Neural cell (in vitro differentiated cells): Measurements from ENCODE around the gene NTPCR. TPM values are rescaled to one million over a fixed set of nuclear protein-coding genes. Genes with fewer than 3 reads are reported as not detected.

Experiments used
- H2AFZ ChIP-seq: fragments of 200-600, 300-800 bp; sonication (generic), shearing (Covaris generic); 2 replicates; pipeline ENCODE4 v1.6.0; 2014; ENCODE audit warnings: low read depth, mild to moderate bottlenecking, antibody characterized with exemption, low read length, moderate library complexity
- H3F3A ChIP-seq: fragments of 200-600 bp; shearing (Covaris generic); 2 replicates; pipeline ENCODE4 v1.6.1; 2016; ENCODE audit warnings: mild to moderate bottlenecking, moderate library complexity, mixed read lengths, antibody characterized with exemption, low read length; ENCODE audit not compliant: insufficient read depth, poor library complexity, severe bottlenecking
- H3K27ac ChIP-seq: fragments of 200-600, 300-800 bp; sonication (generic), shearing (Covaris generic); 2 replicates; pipeline ENCODE4 v1.5.1; 2014; ENCODE audit warnings: mild to moderate bottlenecking, low read length, moderate library complexity
- H3K27me3 ChIP-seq: fragments of 300-800, 200-600 bp; sonication (generic), shearing (Covaris generic); 2 replicates; pipeline ENCODE4 v1.6.0; 2014; ENCODE audit warnings: mild to moderate bottlenecking, low read depth, low read length, moderate library complexity; ENCODE audit not compliant: insufficient read depth
- H3K36me3 ChIP-seq: fragments of 300-800, 200-600 bp; sonication (generic), shearing (Covaris generic); 2 replicates; pipeline ENCODE4 v1.5.1; 2014; ENCODE audit warnings: mild to moderate bottlenecking, antibody characterized with exemption, low read length, moderate library complexity; ENCODE audit not compliant: insufficient read depth
- H3K4me2 ChIP-seq: fragments of 300-800, 200-600 bp; sonication (generic), shearing (Covaris generic); 2 replicates; pipeline ENCODE4 v1.6.0; 2014; ENCODE audit warnings: mild to moderate bottlenecking, low read length
- H3K4me3 ChIP-seq: fragments of 300-800, 200-600 bp; sonication (generic), shearing (Covaris generic); 2 replicates; pipeline ENCODE4 v1.5.1; 2014; ENCODE audit warnings: mild to moderate bottlenecking, low read length, moderate library complexity
- H3K79me2 ChIP-seq: fragments of 200-600 bp; shearing (Covaris generic); replicated peaks from 2 replicates; pipeline ENCODE4 v1.6.0; 2014; ENCODE audit warnings: mild to moderate bottlenecking, low read length, moderate library complexity; ENCODE audit not compliant: insufficient read depth
- H3K9ac ChIP-seq: fragments of 300-800, 200-600 bp; sonication (generic), shearing (Covaris generic); 2 replicates; pipeline ENCODE4 v1.6.1; 2016; ENCODE audit warnings: mild to moderate bottlenecking, low read length, mixed read lengths
- H3K9me2 ChIP-seq: fragments of 200-600 bp; shearing (Covaris generic); 2 replicates; pipeline ENCODE4 v1.6.1; 2016; ENCODE audit warnings: mild to moderate bottlenecking, low read length, mixed read lengths; ENCODE audit not compliant: insufficient read depth
- H3K9me3 ChIP-seq: fragments of 200-600, 300-800 bp; sonication (generic), shearing (Covaris generic); 2 replicates; pipeline ENCODE4 v1.6.1; 2016; ENCODE audit warnings: mild to moderate bottlenecking, mixed run types, low read length, moderate library complexity, mixed read lengths
- H4K20me1 ChIP-seq: fragments of 200-600 bp; shearing (Covaris generic); 2 replicates; pipeline ENCODE4 v1.6.1; 2016; ENCODE audit warnings: mild to moderate bottlenecking, mixed run types; ENCODE audit not compliant: insufficient read depth
- CTCF ChIP-seq: fragments of 450-650 bp; IDR thresholded peaks from 2 replicates; pipeline ENCODE4 v1.5.1; 2014; ENCODE audit warnings: antibody characterized with exemption, mild to moderate bottlenecking, moderate library complexity; ENCODE audit not compliant: poor library complexity, severe bottlenecking
- EP300 ChIP-seq: fragments of 450-650 bp; conservative IDR thresholded peaks from 2 replicates; pipeline ENCODE4 v1.6.1; 2014; ENCODE audit warnings: antibody characterized with exemption, mild to moderate bottlenecking, moderate library complexity; ENCODE audit not compliant: poor library complexity, severe bottlenecking
- EZH2 ChIP-seq: fragments of 200-600, 300-800 bp; shearing (Covaris generic), sonication (generic); IDR thresholded peaks from 2 replicates; pipeline ENCODE4 v1.6.1; 2014; ENCODE audit warnings: antibody characterized with exemption, low read length, borderline replicate concordance, mild to moderate bottlenecking; ENCODE audit not compliant: insufficient read depth, poor library complexity, severe bottlenecking
- MXI1 ChIP-seq: fragments of 450-650 bp; conservative IDR thresholded peaks from 2 replicates; pipeline ENCODE4 v1.6.1; 2014; ENCODE audit warnings: antibody characterized with exemption, mild to moderate bottlenecking; ENCODE audit not compliant: poor library complexity, severe bottlenecking
- POLR2AphosphoS5 ChIP-seq: IDR thresholded peaks from 2 replicates; pipeline ENCODE4 v1.6.1; 2012
- RAD21 ChIP-seq: fragments of 450-650 bp; conservative IDR thresholded peaks from 2 replicates; pipeline ENCODE4 v1.6.1; 2014; ENCODE audit warnings: antibody characterized with exemption, mild to moderate bottlenecking, moderate library complexity
- REST ChIP-seq: IDR thresholded peaks from 2 replicates; pipeline ENCODE4 v1.6.1; 2012; ENCODE audit warnings: borderline replicate concordance
- SMC3 ChIP-seq: fragments of 450-650 bp; conservative IDR thresholded peaks from 2 replicates; pipeline ENCODE4 v1.6.1; 2014; ENCODE audit warnings: antibody characterized with exemption, mild to moderate bottlenecking, moderate library complexity; ENCODE audit not compliant: poor library complexity
- TAF1 ChIP-seq: IDR thresholded peaks from 2 replicates; pipeline ENCODE4 v1.6.1; 2012; ENCODE audit warnings: low read depth
- polyA plus RNA-seq: library from polyadenylated mRNA; depleted of rRNA; stranded (reverse); fragments of >200 nt; gene quantifications from 2 replicates; pipeline ENCODE4 v1.2.3, GENCODE V29; 2014

The NTPCR gene
- polyA plus RNA-seq, 1 donor from 2014 or later = 36.7 TPM

- no peaks in the 10 kb centered on the region for H3K27me3 ChIP-seq
- H2AFZ ChIP-seq = no peak overlapping the region
- no peak overlapping the region for H3K9ac ChIP-seq
- H3K9me3 ChIP-seq = peaks cover 5% of the 10 kb centered on the region
- no peaks in the 10 kb centered on the region for H3K9me2 ChIP-seq
- no peaks in the 10 kb centered on the region for H3F3A ChIP-seq
- no peak overlapping the region for H3K4me2 ChIP-seq
- H3K36me3 ChIP-seq = peaks cover 23% of the 10 kb centered on the region
- no peaks in the 10 kb centered on the region for H3K79me2 ChIP-seq
- no peak overlapping the region for H3K4me3 ChIP-seq
- no peaks in the 10 kb centered on the region for H4K20me1 ChIP-seq
- no peak for TF ChIP-seq POLR2AphosphoS5
- TF ChIP-seq EZH2 = no peak
- TF ChIP-seq TAF1 = no peak
- no peak for TF ChIP-seq MXI1
- no peak for TF ChIP-seq REST
- no peak for TF ChIP-seq SMC3
- no peak for TF ChIP-seq EP300
- H3K27ac ChIP-seq = no peak overlapping the region
Observed at GRCh38 chr1:232996143-232996542, 45.7 kb downstream of the NTPCR start.

- TF ChIP-seq EP300 = no peak
- no peak for TF ChIP-seq RAD21
- no peak for TF ChIP-seq SMC3
- no peak for TF ChIP-seq CTCF
- no peak for TF ChIP-seq REST
- no peak for TF ChIP-seq TAF1
Observed at GRCh38 chr1:232998138-232998537, 47.7 kb downstream of the NTPCR start.

More at GRCh38 chr1:232998138-232998537, 47.7 kb downstream of the NTPCR start:
- Histone ChIP-seq H3K27me3 (no peaks in the 10 kb centered on the region), H4K20me1 (no peaks in the 10 kb centered on the region), H3K9me2 (no peaks in the 10 kb centered on the region), H3K4me2 (no peak overlapping the region), H3K9me3 (peaks cover 5% of the 10 kb centered on the region), H3K27ac (no peak overlapping the region), H3K36me3 (peaks cover 23% of the 10 kb centered on the region), H3K79me2 (no peaks in the 10 kb centered on the region), H3K4me3 (no peak overlapping the region), H3K9ac (no peak overlapping the region), H3F3A (no peaks in the 10 kb centered on the region), H2AFZ (no peak overlapping the region)
